Natural killer cell (primary cell): ENCODE measurements around the gene POLRMT. TPM values are rescaled to one million over a fixed set of nuclear protein-coding genes. Genes with fewer than 3 reads are reported as not detected.
"Not testable (repeated sequence)": the region's sequence is repeated elsewhere in the genome, so short reads cannot be mapped to it uniquely, and the experiment has no call there.

Experiments used
- ATAC-seq, 3 donors: fragments of 150-1000 bp in 2 of 3; fragments of 200-7000 bp in 1 of 3; cut with Tn5 transposase; 1 replicate in 1 of 3; 2 replicates in 2 of 3; pipeline ENCODE4 v1.10.0; 2021; ENCODE audit warnings: mild to moderate bottlenecking in 2 of 3, moderate library complexity in 2 of 3
- DNase-seq, 2 donors: peaks; one replicate each; pipeline versions ENCODE4 v3.0.0 to v3.0.0-alpha.2; 2013 to 2021; ENCODE audit warnings: mixed read lengths in 1 of 2
- H3K27ac ChIP-seq: one replicate; pipeline ENCODE4 v1.5.1; 2013; ENCODE audit warnings: mild to moderate bottlenecking, low read length
- H3K27me3 ChIP-seq: one replicate; pipeline ENCODE4 v1.6.1; 2013; ENCODE audit warnings: low read length; ENCODE audit not compliant: control insufficient read depth, insufficient read depth
- H3K36me3 ChIP-seq: one replicate; pipeline ENCODE4 v1.6.1; 2013; ENCODE audit warnings: low read length; ENCODE audit not compliant: control insufficient read depth, insufficient read depth
- H3K4me1 ChIP-seq: one replicate; pipeline ENCODE4 v1.6.1; 2013; ENCODE audit warnings: low read length; ENCODE audit not compliant: control insufficient read depth, insufficient read depth
- H3K4me3 ChIP-seq: one replicate; pipeline ENCODE4 v1.5.1; 2013; ENCODE audit warnings: low read length
- H3K9me3 ChIP-seq: one replicate; pipeline ENCODE4 v1.6.1; 2013; ENCODE audit warnings: low read length; ENCODE audit not compliant: control insufficient read depth, insufficient read depth
- H3K27ac Mint-ChIP-seq, 2 donors: one replicate each; pipeline ENCODE4 v1.8.0; 2022; ENCODE audit warnings: mild to moderate bottlenecking in 2 of 2, mixed read lengths in 2 of 2, moderate library complexity in 1 of 2
- H3K27me3 Mint-ChIP-seq, 2 donors: one replicate each; pipeline ENCODE4 v1.8.0; 2022; ENCODE audit warnings: low read depth in 2 of 2, mixed read lengths in 2 of 2
- H3K36me3 Mint-ChIP-seq: one replicate; pipeline ENCODE4 v1.8.0; 2022; ENCODE audit warnings: mixed read lengths
- H3K4me1 Mint-ChIP-seq, 2 donors: one replicate each; pipeline ENCODE4 v1.8.0; 2022; ENCODE audit warnings: mixed read lengths in 2 of 2
- H3K4me3 Mint-ChIP-seq: one replicate; pipeline ENCODE4 v1.8.0; 2022; ENCODE audit warnings: mild to moderate bottlenecking, moderate library complexity, mixed read lengths
- H3K9me3 Mint-ChIP-seq, 2 donors: one replicate each; pipeline ENCODE4 v1.8.0; 2022; ENCODE audit warnings: mixed read lengths in 2 of 2
- WGBS: methylation state at CpG from one replicate; pipeline ENCODE4 v1.1.7; 2013; ENCODE audit warnings: missing lambda C conversion rate; ENCODE audit not compliant: insufficient coverage; 5-methylcytosine and 5-hydroxymethylcytosine counted together
- intact Hi-C: fragments of 100-400 bp; cut with micrococcal nuclease; formaldehyde crosslinking; loops from one replicate; pipeline ENCODE4 v1.14.2; 2022
- total RNA-seq, 4 donors: library from RNA; stranded (reverse); fragments of 120-200 nt in 1 of 4; gene quantifications; one replicate each; pipeline versions ENCODE4 v1.2.3 to v1.2.4, GENCODE V29; 2013 to 2022
- TF ChIP-seq, protein P1 (sequence below): fragments of 200-600 bp; IDR thresholded peaks from one replicate; pipeline ENCODE4 v1.8.0; 2022; ENCODE audit warnings: antibody characterized with exemption

Gene POLRMT
- total RNA-seq, 3 donors from 2014 or later (not counting 1 experiment from before 2014, with no cell fraction given): 57.2 to 58.5 (median 57.6) TPM

DNA sequence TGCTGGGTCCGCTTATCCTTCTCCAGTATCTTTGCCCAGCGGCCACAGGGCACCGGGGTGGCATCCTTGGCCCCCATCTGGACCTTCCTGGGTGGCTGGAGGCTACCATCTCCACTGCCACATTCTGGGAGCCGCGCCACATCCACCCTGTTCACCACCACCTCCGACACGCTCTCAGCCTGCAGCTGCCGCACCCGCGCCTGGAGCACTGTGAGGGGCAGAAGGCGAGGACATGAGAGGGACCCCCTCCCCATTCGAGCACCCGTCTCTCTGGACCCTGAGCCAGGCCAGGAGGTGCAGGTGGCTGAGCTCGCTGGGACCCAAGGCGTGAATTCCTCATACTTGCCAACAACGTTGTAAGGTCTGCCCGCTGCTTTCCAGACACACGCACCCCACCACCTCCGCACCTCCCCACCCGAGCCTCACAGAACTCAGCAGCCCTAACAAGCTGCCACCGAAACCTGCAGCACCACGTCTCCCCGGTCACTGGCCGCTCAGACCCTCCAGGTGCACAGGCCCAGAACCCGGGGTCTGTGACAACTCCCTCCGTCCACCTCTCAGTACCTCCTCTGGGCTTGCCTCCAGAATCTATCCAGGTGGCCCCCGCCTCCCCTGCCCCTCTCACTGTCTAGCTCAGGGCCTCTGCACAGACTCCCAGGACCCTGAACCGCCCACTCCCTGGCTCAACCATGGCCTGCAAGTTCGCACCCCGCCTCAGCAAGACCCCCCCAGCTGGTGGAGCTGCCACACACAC, 3.2 kb downstream of the POLRMT start:
- Mint-ChIP-seq H3K27ac (no peak overlapping the region), H3K4me3 (peak overlapping the region; percentile 35), H3K27me3 (no peaks in the 10 kb centered on the region), H3K9me3 (no peaks in the 10 kb centered on the region), H3K36me3 (no peaks in the 10 kb centered on the region), H3K4me1 (peaks cover 9 to 26% of the 10 kb centered on the region in 2 donors)
- no peaks in the 10 kb centered on the region for H3K9me3 ChIP-seq
- DNase-seq: no peak
- no peak for ATAC-seq
- TF ChIP-seq, protein P1, sequence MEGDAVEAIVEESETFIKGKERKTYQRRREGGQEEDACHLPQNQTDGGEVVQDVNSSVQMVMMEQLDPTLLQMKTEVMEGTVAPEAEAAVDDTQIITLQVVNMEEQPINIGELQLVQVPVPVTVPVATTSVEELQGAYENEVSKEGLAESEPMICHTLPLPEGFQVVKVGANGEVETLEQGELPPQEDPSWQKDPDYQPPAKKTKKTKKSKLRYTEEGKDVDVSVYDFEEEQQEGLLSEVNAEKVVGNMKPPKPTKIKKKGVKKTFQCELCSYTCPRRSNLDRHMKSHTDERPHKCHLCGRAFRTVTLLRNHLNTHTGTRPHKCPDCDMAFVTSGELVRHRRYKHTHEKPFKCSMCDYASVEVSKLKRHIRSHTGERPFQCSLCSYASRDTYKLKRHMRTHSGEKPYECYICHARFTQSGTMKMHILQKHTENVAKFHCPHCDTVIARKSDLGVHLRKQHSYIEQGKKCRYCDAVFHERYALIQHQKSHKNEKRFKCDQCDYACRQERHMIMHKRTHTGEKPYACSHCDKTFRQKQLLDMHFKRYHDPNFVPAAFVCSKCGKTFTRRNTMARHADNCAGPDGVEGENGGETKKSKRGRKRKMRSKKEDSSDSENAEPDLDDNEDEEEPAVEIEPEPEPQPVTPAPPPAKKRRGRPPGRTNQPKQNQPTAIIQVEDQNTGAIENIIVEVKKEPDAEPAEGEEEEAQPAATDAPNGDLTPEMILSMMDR: no peak
- H3K4me1 ChIP-seq: peaks cover 24% of the 10 kb centered on the region
- H3K4me3 ChIP-seq: no peak overlapping the region
- intact Hi-C loops: no loop called here
- WGBS: 97% methylated on average over 30 of the region's 30 CpGs
- no peak overlapping the region for H3K27ac ChIP-seq
- no peaks in the 10 kb centered on the region for H3K27me3 ChIP-seq
- peaks cover 24% of the 10 kb centered on the region for H3K36me3 ChIP-seq

DNA sequence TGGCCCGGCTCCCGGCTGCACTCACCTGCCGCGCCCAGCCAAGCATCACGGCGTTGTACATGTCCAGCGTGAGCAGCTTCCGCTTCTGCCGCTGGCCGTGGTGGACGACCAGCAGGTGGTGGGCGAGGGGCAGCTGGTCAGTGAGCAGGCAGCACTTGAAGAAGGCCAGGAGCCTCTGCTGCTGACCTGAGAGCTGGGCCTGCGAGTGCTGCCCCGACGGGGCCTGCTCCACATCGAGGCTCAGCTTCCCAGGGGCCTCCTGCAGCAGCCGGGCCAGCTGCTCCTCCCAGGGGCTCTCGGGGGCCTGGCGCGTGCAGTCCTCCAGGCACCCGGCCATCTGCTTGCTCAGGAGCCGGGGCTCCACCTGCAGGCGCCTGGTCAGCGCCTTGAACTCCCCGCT, 3.8 kb downstream of the POLRMT start:
- 95% methylated on average over 25 of the region's 25 CpGs for WGBS

DNA sequence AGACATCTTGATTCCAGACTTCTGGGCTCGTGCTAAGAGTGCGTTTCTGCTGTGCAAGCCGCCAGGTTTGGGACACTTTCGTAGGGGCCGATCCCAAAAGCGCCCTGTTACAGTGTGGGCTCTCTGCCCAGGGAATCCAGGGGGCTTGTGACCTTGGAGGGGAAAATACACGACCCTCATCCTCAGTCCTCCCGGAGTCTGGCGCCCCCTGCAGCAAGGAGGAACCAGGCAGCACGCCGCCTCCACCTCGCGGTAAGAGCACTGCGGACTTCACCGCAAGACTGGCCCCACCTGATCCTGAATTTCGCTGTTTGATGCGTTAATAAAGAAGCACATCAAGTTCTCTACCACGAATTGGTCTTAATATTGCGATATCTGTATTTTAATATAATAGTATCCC, 5.2 kb downstream of the POLRMT start:
- intact Hi-C loops: no loop called here
- Histone ChIP-seq H3K27me3 (no peaks in the 10 kb centered on the region), H3K9me3 (no peaks in the 10 kb centered on the region), H3K27ac (no peak overlapping the region), H3K36me3 (peaks cover 35% of the 10 kb centered on the region), H3K4me1 (peaks cover 16% of the 10 kb centered on the region), H3K4me3 (no peak overlapping the region)
- no peak for ATAC-seq
- Mint-ChIP-seq H3K36me3 (no peaks in the 10 kb centered on the region), H3K4me3 (no peak overlapping the region), H3K27ac (no peak overlapping the region), H3K4me1 (peaks cover 0 to 15% of the 10 kb centered on the region in 2 donors), H3K9me3 (no peaks in the 10 kb centered on the region), H3K27me3 (no peaks in the 10 kb centered on the region)
- peak in 1 of 2 donors; percentile 43 for DNase-seq
- WGBS: 93% methylated on average over 17 of the region's 19 CpGs
- TF ChIP-seq, protein P1: no peak

More for the DNA sequence above, 3.8 kb downstream of the POLRMT start:
- H3K27ac ChIP-seq, H3K27me3 ChIP-seq, DNase-seq, H3K4me3 ChIP-seq, intact Hi-C loops, H3K27me3 Mint-ChIP-seq, ATAC-seq, H3K4me3 Mint-ChIP-seq, H3K9me3 Mint-ChIP-seq, H3K27ac Mint-ChIP-seq, H3K36me3 Mint-ChIP-seq, H3K9me3 ChIP-seq: not testable (repeated sequence)
- Histone ChIP-seq H3K4me1 (peaks cover 24% of the 10 kb centered on the region), H3K36me3 (peaks cover 27% of the 10 kb centered on the region)
- peaks cover 9 to 26% of the 10 kb centered on the region in 2 donors for H3K4me1 Mint-ChIP-seq

DNA sequence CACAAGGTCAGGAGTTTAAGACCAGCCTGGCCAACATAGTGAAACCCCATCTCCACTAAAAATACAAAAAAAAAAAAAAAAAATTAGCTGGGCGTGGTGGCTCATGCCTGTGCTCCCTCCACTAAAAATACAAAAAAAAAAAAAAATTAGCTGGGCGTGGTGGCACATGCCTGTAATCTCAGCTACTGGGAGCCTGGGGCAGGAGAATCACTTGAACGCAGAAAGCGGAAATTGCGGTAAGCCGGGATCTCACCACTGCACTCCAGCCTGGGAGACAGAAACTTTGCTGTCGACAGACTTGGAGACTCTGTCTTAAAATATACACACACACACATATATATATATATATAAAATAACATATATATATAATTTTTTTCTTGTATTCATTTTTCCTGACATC, 6.8 kb downstream of the POLRMT start:
- H3K27me3 ChIP-seq, H3K9me3 Mint-ChIP-seq, H3K27me3 Mint-ChIP-seq, H3K27ac ChIP-seq, H3K9me3 ChIP-seq, H3K4me1 Mint-ChIP-seq, intact Hi-C loops, ATAC-seq, DNase-seq, H3K27ac Mint-ChIP-seq, H3K4me3 Mint-ChIP-seq, H3K4me1 ChIP-seq, H3K4me3 ChIP-seq, H3K36me3 Mint-ChIP-seq: not testable (repeated sequence)
- WGBS: 96% methylated on average over 6 of the region's 7 CpGs
- H3K36me3 ChIP-seq: peaks cover 41% of the 10 kb centered on the region
